ENCODE measurements around the gene ATP9A. TPM values are rescaled to one million over a fixed set of nuclear protein-coding genes. Genes with fewer than 3 reads are reported as not detected.
"Not testable (repeated sequence)": the region's sequence is repeated elsewhere in the genome, so short reads cannot be mapped to it uniquely, and the experiment has no call there.

ATP9A gene
- total RNA-seq, 2 experiments from 2014 or later = 1.1 to 1.3 TPM

GRCh38 chr20:51735728-51736600 lies 32.2 kb downstream of the ATP9A start:
- Mint-ChIP-seq H3K9me3 (no peaks in the 10 kb centered on the region), H3K27ac (no peak overlapping the region), H3K27me3 (peaks cover 6% of the 10 kb centered on the region), H3K4me1 (no peaks in the 10 kb centered on the region), H3K36me3 (no peaks in the 10 kb centered on the region), H3K4me3 (no peak overlapping the region)
- DNase-seq = no peak
- ATAC-seq (ENCODE audit: low read depth) = no peak
- POLR2A ChIA-PET = no interaction called here

- no peaks in the 10 kb centered on the region for H3K4me1 Mint-ChIP-seq
- H3K27me3 Mint-ChIP-seq = peaks cover 6% of the 10 kb centered on the region
- DNase-seq = no peak
- no peak overlapping the region for H3K4me3 Mint-ChIP-seq
- no peaks in the 10 kb centered on the region for H3K9me3 Mint-ChIP-seq
- POLR2A ChIA-PET = no interaction called here
- no peak overlapping the region for H3K27ac Mint-ChIP-seq
- no peak for ATAC-seq (ENCODE audit: low read depth)
- H3K36me3 Mint-ChIP-seq = no peaks in the 10 kb centered on the region
Observed at GRCh38 chr20:51734876-51735720, 33.1 kb downstream of the ATP9A start.

- no peak overlapping the region for H3K4me3 Mint-ChIP-seq
- no peaks in the 10 kb centered on the region for H3K4me1 Mint-ChIP-seq
- H3K9me3 Mint-ChIP-seq = no peaks in the 10 kb centered on the region
- H3K27me3 Mint-ChIP-seq = peaks cover 6% of the 10 kb centered on the region
- DNase-seq (no peak), ATAC-seq (ENCODE audit: low read depth) (no peak)
- H3K36me3 Mint-ChIP-seq = no peaks in the 10 kb centered on the region
- no peak overlapping the region for H3K27ac Mint-ChIP-seq
- POLR2A ChIA-PET = no interaction called here
Observed at GRCh38 chr20:51733070-51733469, 35.1 kb downstream of the ATP9A start.

GRCh38 chr20:51732096-51732791 lies 35.9 kb downstream of the ATP9A start:
- Mint-ChIP-seq H3K4me1 (no peaks in the 10 kb centered on the region), H3K27me3 (peaks cover 6% of the 10 kb centered on the region), H3K9me3 (no peaks in the 10 kb centered on the region), H3K36me3 (no peaks in the 10 kb centered on the region), H3K4me3 (no peak overlapping the region), H3K27ac (no peak overlapping the region)
- no peak for ATAC-seq (ENCODE audit: low read depth)
- no peak for DNase-seq
- POLR2A ChIA-PET = no interaction called here

- no peaks in the 10 kb centered on the region for H3K9me3 Mint-ChIP-seq
- no peak overlapping the region for H3K27ac Mint-ChIP-seq
- DNase-seq (no peak), ATAC-seq (ENCODE audit: low read depth) (no peak)
- H3K36me3 Mint-ChIP-seq = no peaks in the 10 kb centered on the region
- no peak overlapping the region for H3K4me3 Mint-ChIP-seq
- H3K4me1 Mint-ChIP-seq = no peaks in the 10 kb centered on the region
- peaks cover 6% of the 10 kb centered on the region for H3K27me3 Mint-ChIP-seq
- POLR2A ChIA-PET = no interaction called here
Observed at GRCh38 chr20:51731731-51732095, 36.5 kb downstream of the ATP9A start.

GRCh38 chr20:51729771-51730170 lies 38.4 kb downstream of the ATP9A start:
- Mint-ChIP-seq H3K36me3 (no peaks in the 10 kb centered on the region), H3K27ac (no peak overlapping the region), H3K27me3 (peaks cover 1% of the 10 kb centered on the region), H3K4me3 (no peak overlapping the region), H3K9me3 (no peaks in the 10 kb centered on the region), H3K4me1 (no peaks in the 10 kb centered on the region)
- DNase-seq (no peak), ATAC-seq (ENCODE audit: low read depth) (no peak)
- POLR2A ChIA-PET = no interaction called here

GRCh38 chr20:51728737-51729136 lies 39.5 kb downstream of the ATP9A start:
- Mint-ChIP-seq H3K4me3 (no peak overlapping the region), H3K36me3 (no peaks in the 10 kb centered on the region)
- no peak for DNase-seq

GRCh38 chr20:51727872-51728271 lies 40.3 kb downstream of the ATP9A start:
- H3K27me3 Mint-ChIP-seq = peaks cover 2% of the 10 kb centered on the region
- no peak for DNase-seq
- H3K27ac Mint-ChIP-seq = no peak overlapping the region
- POLR2A ChIA-PET = no interaction called here
- no peak for ATAC-seq (ENCODE audit: low read depth)
- H3K9me3 Mint-ChIP-seq = no peaks in the 10 kb centered on the region
- H3K4me1 Mint-ChIP-seq = no peaks in the 10 kb centered on the region
- H3K4me3 Mint-ChIP-seq = no peak overlapping the region
- no peaks in the 10 kb centered on the region for H3K36me3 Mint-ChIP-seq

More at GRCh38 chr20:51728737-51729136, 39.5 kb downstream of the ATP9A start:
- ATAC-seq (ENCODE audit: low read depth) = no peak
- Mint-ChIP-seq H3K9me3 (no peaks in the 10 kb centered on the region), H3K4me1 (no peaks in the 10 kb centered on the region), H3K27me3 (peaks cover 1% of the 10 kb centered on the region), H3K27ac (no peak overlapping the region)
- POLR2A ChIA-PET = no interaction called here

GRCh38 chr20:51725584-51726176 lies 42.5 kb downstream of the ATP9A start:
- no peaks in the 10 kb centered on the region for H3K9me3 Mint-ChIP-seq
- ATAC-seq (ENCODE audit: low read depth) (no peak), DNase-seq (no peak)
- POLR2A ChIA-PET = no interaction called here
- no peak overlapping the region for H3K27ac Mint-ChIP-seq
- no peaks in the 10 kb centered on the region for H3K36me3 Mint-ChIP-seq
- H3K27me3 Mint-ChIP-seq = peaks cover 4% of the 10 kb centered on the region
- no peaks in the 10 kb centered on the region for H3K4me1 Mint-ChIP-seq
- H3K4me3 Mint-ChIP-seq = no peak overlapping the region

GRCh38 chr20:51723026-51723425 lies 45.2 kb downstream of the ATP9A start:
- POLR2A ChIA-PET; H3K4me3 Mint-ChIP-seq; H3K36me3 Mint-ChIP-seq; H3K27me3 Mint-ChIP-seq; DNase-seq; H3K27ac Mint-ChIP-seq; H3K4me1 Mint-ChIP-seq; ATAC-seq (ENCODE audit: low read depth); H3K9me3 Mint-ChIP-seq: not testable (repeated sequence)

- ATAC-seq (ENCODE audit: low read depth); H3K4me1 Mint-ChIP-seq; H3K27me3 Mint-ChIP-seq; H3K27ac Mint-ChIP-seq; POLR2A ChIA-PET; H3K9me3 Mint-ChIP-seq; H3K4me3 Mint-ChIP-seq; DNase-seq; H3K36me3 Mint-ChIP-seq: not testable (repeated sequence)
Observed at GRCh38 chr20:51722246-51722645, 45.9 kb downstream of the ATP9A start.

GRCh38 chr20:51720854-51721253 lies 47.3 kb downstream of the ATP9A start:
- Mint-ChIP-seq H3K4me3 (no peak overlapping the region), H3K27me3 (peaks cover 8% of the 10 kb centered on the region), H3K27ac (no peak overlapping the region), H3K9me3 (no peaks in the 10 kb centered on the region), H3K36me3 (no peaks in the 10 kb centered on the region), H3K4me1 (no peaks in the 10 kb centered on the region)
- ATAC-seq (ENCODE audit: low read depth) (no peak), DNase-seq (no peak)
- POLR2A ChIA-PET = no interaction called here

- no peak overlapping the region for H3K27ac Mint-ChIP-seq
- H3K4me1 Mint-ChIP-seq = no peaks in the 10 kb centered on the region
- H3K36me3 Mint-ChIP-seq = no peaks in the 10 kb centered on the region
- peaks cover 8% of the 10 kb centered on the region for H3K27me3 Mint-ChIP-seq
- DNase-seq (no peak), ATAC-seq (ENCODE audit: low read depth) (no peak)
- POLR2A ChIA-PET = no interaction called here
- H3K9me3 Mint-ChIP-seq = no peaks in the 10 kb centered on the region
- H3K4me3 Mint-ChIP-seq = no peak overlapping the region
Observed at GRCh38 chr20:51720384-51720783, 47.8 kb downstream of the ATP9A start.
